Muscle layer of colon (tissue), 2 donors: ENCODE results near the gene PGM5.

Source experiments
- H3K27ac ChIP-seq: one replicate; pipeline ENCODE4 v1.7.0; 2013; ENCODE audit warnings: low read depth, mild to moderate bottlenecking, low read length, moderate library complexity
- H3K27me3 ChIP-seq, 2 donors: one replicate each; pipeline ENCODE4 v1.7.0; 2013; ENCODE audit warnings: low read length in 2 of 2, mild to moderate bottlenecking in 2 of 2; ENCODE audit not compliant: insufficient read depth in 2 of 2, control insufficient read depth in 1 of 2
- H3K36me3 ChIP-seq: one replicate; pipeline ENCODE4 v1.7.0; 2013; ENCODE audit warnings: mild to moderate bottlenecking, low read length; ENCODE audit not compliant: insufficient read depth
- H3K4me1 ChIP-seq: one replicate; pipeline ENCODE4 v1.7.0; 2013; ENCODE audit warnings: mild to moderate bottlenecking, low read length; ENCODE audit not compliant: insufficient read depth
- H3K4me3 ChIP-seq, 2 donors: one replicate each; pipeline ENCODE4 v1.7.0; 2013; ENCODE audit warnings: low read length in 2 of 2, low read depth in 1 of 2, mild to moderate bottlenecking in 1 of 2, moderate library complexity in 1 of 2
- H3K9ac ChIP-seq: one replicate; pipeline ENCODE4 v1.7.0; 2013; ENCODE audit warnings: low read length
- H3K9me3 ChIP-seq: one replicate; pipeline ENCODE4 v1.7.0; 2013; ENCODE audit warnings: mild to moderate bottlenecking, low read length
- donor health status: abdominal sarcoma.
- donor health status: Adenocarcinoma of cecum.

PGM5 gene

GRCh38 chr9:68500457-68501381 lies 144.3 kb downstream of the PGM5 start:
- H3K9ac ChIP-seq = no peak overlapping the region
- H3K36me3 ChIP-seq = peaks cover 77% of the 10 kb centered on the region
- peaks cover 52% of the 10 kb centered on the region for H3K4me1 ChIP-seq
- peak overlapping the region; percentile 62 for H3K27ac ChIP-seq
- H3K4me3 ChIP-seq = no peak overlapping the region
- no peaks in the 10 kb centered on the region for H3K27me3 ChIP-seq
- H3K9me3 ChIP-seq = no peaks in the 10 kb centered on the region

- Histone ChIP-seq H3K9me3 (no peaks in the 10 kb centered on the region), H3K27me3 (no peaks in the 10 kb centered on the region), H3K4me1 (peaks cover 53% of the 10 kb centered on the region), H3K9ac (no peak overlapping the region), H3K27ac (peak overlapping the region; percentile 36), H3K36me3 (peaks cover 81% of the 10 kb centered on the region), H3K4me3 (no peak overlapping the region)
Observed at GRCh38 chr9:68502279-68502678, 145.9 kb downstream of the PGM5 start.

- H3K27ac ChIP-seq = peak overlapping the region; percentile 78
- H3K4me1 ChIP-seq = peaks cover 53% of the 10 kb centered on the region
- no peaks in the 10 kb centered on the region for H3K27me3 ChIP-seq
- H3K9ac ChIP-seq = no peak overlapping the region
- no peaks in the 10 kb centered on the region for H3K9me3 ChIP-seq
- H3K36me3 ChIP-seq = peaks cover 48% of the 10 kb centered on the region
- H3K4me3 ChIP-seq = no peak overlapping the region
Observed at GRCh38 chr9:68505681-68506409, 149.4 kb downstream of the PGM5 start.

- H3K27ac ChIP-seq = peak overlapping the region; percentile 78
- H3K4me3 ChIP-seq = no peak overlapping the region
- H3K27me3 ChIP-seq = no peaks in the 10 kb centered on the region
- H3K9ac ChIP-seq = no peak overlapping the region
- peaks cover 46% of the 10 kb centered on the region for H3K4me1 ChIP-seq
- H3K9me3 ChIP-seq = no peaks in the 10 kb centered on the region
- H3K36me3 ChIP-seq = peaks cover 41% of the 10 kb centered on the region
Observed at GRCh38 chr9:68506551-68506950, 150.1 kb downstream of the PGM5 start.

- no peak overlapping the region for H3K9ac ChIP-seq
- peaks cover 45% of the 10 kb centered on the region for H3K4me1 ChIP-seq
- H3K36me3 ChIP-seq = peaks cover 42% of the 10 kb centered on the region
- H3K9me3 ChIP-seq = no peaks in the 10 kb centered on the region
- no peaks in the 10 kb centered on the region for H3K27me3 ChIP-seq
- peak overlapping the region; percentile 78 for H3K27ac ChIP-seq
- H3K4me3 ChIP-seq = no peak overlapping the region
Observed at GRCh38 chr9:68507130-68507805, 150.9 kb downstream of the PGM5 start.

- Histone ChIP-seq H3K27me3 (no peaks in the 10 kb centered on the region), H3K27ac (peak overlapping the region; percentile 35), H3K9ac (no peak overlapping the region), H3K9me3 (no peaks in the 10 kb centered on the region), H3K36me3 (peaks cover 39% of the 10 kb centered on the region), H3K4me1 (peaks cover 45% of the 10 kb centered on the region), H3K4me3 (no peak overlapping the region)
Observed at GRCh38 chr9:68507806-68508145, 151.4 kb downstream of the PGM5 start.

- no peak overlapping the region for H3K9ac ChIP-seq
- H3K4me1 ChIP-seq = peaks cover 45% of the 10 kb centered on the region
- H3K27ac ChIP-seq = peak overlapping the region; percentile 12
- H3K36me3 ChIP-seq = peaks cover 33% of the 10 kb centered on the region
- no peaks in the 10 kb centered on the region for H3K9me3 ChIP-seq
- no peak overlapping the region for H3K4me3 ChIP-seq
- H3K27me3 ChIP-seq = no peaks in the 10 kb centered on the region
Observed at GRCh38 chr9:68508547-68508946, 152.1 kb downstream of the PGM5 start.

GRCh38 chr9:68509689-68510088 lies 153.3 kb downstream of the PGM5 start:
- H3K36me3 ChIP-seq = peaks cover 23% of the 10 kb centered on the region
- H3K27me3 ChIP-seq = no peaks in the 10 kb centered on the region
- no peaks in the 10 kb centered on the region for H3K9me3 ChIP-seq
- no peak overlapping the region for H3K9ac ChIP-seq
- H3K4me1 ChIP-seq = peaks cover 48% of the 10 kb centered on the region
- no peak overlapping the region for H3K27ac ChIP-seq
- no peak overlapping the region for H3K4me3 ChIP-seq

GRCh38 chr9:68513385-68513784 lies 157.0 kb downstream of the PGM5 start:
- Histone ChIP-seq H3K4me3 (no peak overlapping the region), H3K4me1 (peaks cover 24% of the 10 kb centered on the region)

GRCh38 chr9:68513981-68514380 lies 157.6 kb downstream of the PGM5 start:
- no peak overlapping the region for H3K4me3 ChIP-seq
- no peaks in the 10 kb centered on the region for H3K27me3 ChIP-seq
- peaks cover 7% of the 10 kb centered on the region for H3K9me3 ChIP-seq
- H3K4me1 ChIP-seq = peaks cover 19% of the 10 kb centered on the region
- no peak overlapping the region for H3K27ac ChIP-seq
- H3K36me3 ChIP-seq = peaks cover 24% of the 10 kb centered on the region
- H3K9ac ChIP-seq = no peak overlapping the region

More at GRCh38 chr9:68513385-68513784, 157.0 kb downstream of the PGM5 start:
- Histone ChIP-seq H3K27ac (no peak overlapping the region), H3K27me3 (no peaks in the 10 kb centered on the region), H3K36me3 (peaks cover 24% of the 10 kb centered on the region), H3K9me3 (peaks cover 7% of the 10 kb centered on the region), H3K9ac (no peak overlapping the region)

- H3K9ac ChIP-seq = no peak overlapping the region
- H3K4me1 ChIP-seq = peaks cover 12% of the 10 kb centered on the region
Observed at GRCh38 chr9:68515326-68516017, 159.1 kb downstream of the PGM5 start.

More at GRCh38 chr9:68515326-68516017, 159.1 kb downstream of the PGM5 start:
- H3K4me3 ChIP-seq = no peak overlapping the region
- peaks cover 7% of the 10 kb centered on the region for H3K9me3 ChIP-seq
- no peak overlapping the region for H3K27ac ChIP-seq
- H3K27me3 ChIP-seq = no peaks in the 10 kb centered on the region
- peaks cover 24% of the 10 kb centered on the region for H3K36me3 ChIP-seq
